ENCODE data around the gene MRFAP1. TPM values are rescaled to one million over a fixed set of nuclear protein-coding genes. Genes with fewer than 3 reads are reported as not detected.

Gene MRFAP1
- total RNA-seq, 2 donors from 2014 or later = 223 to 237 TPM

DNA sequence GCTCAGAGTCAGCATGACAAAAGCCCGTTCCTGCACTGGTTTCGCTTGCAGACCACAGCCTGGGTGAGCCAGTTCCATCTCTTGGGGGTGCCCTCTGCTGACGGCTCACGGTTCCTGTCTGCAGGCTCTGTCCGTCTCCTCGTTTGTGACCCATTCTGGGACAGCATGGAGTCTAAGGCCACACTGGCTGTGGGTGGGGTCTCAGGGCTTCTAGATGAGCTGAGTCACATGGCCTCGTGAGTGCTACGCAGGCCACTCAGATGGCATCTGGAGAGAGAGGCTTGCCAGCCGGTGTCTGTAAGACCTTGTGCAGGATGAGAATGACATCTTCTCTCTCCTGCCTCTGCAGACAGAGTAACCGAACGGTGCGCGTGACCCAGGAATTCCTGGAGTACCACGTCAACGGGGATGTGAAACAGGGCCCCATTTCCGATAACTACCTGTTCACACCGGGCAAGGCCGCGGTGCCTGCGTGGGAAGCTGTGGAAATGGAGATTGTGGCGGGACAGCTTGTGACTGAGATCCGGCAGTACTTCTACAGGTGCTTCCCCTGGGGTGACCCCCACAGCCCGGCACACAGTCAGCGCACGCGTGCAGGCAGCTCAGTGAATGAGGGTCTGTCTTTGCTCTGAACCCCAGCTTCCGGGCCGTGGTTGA lies 31.6 kb upstream of the MRFAP1 start:
- DNase-seq (ENCODE audit: low spot score) = no peak
- intact Hi-C loops (cut with DNase I) = no loop called here

DNA sequence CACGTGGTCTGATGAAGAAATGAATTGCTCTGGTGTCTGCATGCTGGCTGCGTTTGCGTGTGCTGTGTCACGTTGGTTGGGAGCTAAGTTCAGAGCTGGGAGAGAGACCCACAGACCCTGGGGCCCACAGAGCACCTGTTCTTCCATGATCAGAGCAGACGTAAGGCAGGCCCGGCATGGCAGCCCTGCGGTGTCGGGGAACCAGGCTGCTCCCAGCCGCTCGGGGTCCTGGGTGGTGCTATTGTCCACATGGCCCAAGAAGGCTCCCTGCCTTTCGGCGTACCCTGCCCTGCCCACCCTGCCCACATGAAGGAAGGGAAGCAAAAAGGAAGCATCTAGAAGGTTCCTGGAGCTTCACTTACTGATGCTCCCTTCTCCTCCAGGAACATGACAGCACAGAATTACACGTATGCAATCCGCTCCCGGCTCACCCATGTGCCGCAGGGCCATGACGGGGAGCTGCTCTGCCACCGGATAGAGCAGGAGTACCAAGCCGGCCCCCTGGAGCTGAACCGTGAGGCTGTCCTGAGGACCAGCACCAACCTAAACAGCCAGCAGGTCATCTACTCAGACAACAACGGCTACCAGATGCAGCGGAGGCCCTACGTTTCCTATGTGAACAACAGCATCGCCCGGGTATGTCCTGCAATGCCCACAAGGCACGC lies 30.9 kb upstream of the MRFAP1 start:
- intact Hi-C loops (cut with DNase I) = no loop called here
- no peak for DNase-seq (ENCODE audit: low spot score)

DNA sequence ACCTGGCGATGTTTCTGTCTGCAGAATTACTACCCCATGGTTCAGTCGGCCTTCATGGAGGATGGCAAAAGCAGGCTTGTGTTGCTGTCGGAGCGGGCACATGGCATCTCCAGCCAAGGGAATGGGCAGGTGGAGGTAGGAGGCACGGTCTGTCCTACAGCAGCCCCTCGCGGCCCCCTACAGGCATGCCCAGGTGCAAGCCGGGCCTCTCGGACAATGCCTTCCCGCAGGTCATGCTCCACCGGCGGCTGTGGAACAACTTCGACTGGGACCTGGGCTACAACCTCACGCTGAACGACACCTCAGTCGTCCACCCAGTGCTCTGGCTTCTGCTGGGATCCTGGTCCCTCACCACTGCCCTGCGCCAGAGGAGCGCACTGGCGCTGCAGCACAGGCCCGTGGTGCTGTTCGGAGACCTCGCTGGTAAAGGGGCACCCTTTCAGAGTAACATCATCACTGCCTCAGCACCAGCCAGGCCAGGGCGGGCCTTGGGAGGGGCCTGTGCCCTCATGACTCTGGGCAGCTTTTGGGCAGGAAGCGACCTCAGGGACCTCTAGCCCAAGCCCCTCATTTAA lies 29.5 kb upstream of the MRFAP1 start:
- no peak for DNase-seq (ENCODE audit: low spot score)
- intact Hi-C loops (cut with DNase I) = no loop called here

DNA sequence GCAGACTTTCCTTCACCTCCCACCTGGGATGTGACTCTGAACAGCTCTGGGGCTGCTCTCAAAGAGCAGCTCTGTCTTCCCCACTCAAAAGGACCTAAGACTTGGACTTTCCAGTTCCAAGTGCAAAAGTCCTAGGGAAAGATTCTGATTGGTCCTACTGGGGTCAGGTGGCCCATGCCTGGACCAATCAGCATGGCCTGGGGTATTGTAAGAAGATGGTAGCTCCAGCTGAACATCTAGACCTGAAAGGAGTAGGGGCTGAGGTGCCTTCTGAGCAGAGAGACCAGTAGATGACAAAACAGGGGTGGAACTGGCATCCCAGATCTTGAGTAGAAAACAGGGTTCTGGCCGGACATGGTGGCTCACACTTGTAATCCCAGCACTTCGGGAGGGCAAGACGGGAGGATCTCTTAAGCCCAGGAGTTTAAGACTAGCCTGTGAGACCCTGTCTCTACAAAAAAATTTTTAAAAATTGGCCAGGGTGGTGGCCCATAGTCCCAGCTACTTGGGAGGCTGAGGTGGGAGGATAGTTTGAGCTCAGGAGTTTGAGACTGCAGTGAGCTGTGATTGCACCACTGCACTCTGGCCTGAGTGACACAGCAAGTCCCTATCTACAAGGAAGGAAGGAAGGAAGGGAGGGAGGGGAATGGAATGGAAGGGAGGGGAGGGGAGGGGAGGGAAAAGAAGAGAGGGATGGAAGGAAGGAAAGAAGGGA lies 27.4 kb upstream of the MRFAP1 start:
- intact Hi-C loops (cut with DNase I) = no loop called here
- DNase-seq (ENCODE audit: low spot score) = no peak

DNA sequence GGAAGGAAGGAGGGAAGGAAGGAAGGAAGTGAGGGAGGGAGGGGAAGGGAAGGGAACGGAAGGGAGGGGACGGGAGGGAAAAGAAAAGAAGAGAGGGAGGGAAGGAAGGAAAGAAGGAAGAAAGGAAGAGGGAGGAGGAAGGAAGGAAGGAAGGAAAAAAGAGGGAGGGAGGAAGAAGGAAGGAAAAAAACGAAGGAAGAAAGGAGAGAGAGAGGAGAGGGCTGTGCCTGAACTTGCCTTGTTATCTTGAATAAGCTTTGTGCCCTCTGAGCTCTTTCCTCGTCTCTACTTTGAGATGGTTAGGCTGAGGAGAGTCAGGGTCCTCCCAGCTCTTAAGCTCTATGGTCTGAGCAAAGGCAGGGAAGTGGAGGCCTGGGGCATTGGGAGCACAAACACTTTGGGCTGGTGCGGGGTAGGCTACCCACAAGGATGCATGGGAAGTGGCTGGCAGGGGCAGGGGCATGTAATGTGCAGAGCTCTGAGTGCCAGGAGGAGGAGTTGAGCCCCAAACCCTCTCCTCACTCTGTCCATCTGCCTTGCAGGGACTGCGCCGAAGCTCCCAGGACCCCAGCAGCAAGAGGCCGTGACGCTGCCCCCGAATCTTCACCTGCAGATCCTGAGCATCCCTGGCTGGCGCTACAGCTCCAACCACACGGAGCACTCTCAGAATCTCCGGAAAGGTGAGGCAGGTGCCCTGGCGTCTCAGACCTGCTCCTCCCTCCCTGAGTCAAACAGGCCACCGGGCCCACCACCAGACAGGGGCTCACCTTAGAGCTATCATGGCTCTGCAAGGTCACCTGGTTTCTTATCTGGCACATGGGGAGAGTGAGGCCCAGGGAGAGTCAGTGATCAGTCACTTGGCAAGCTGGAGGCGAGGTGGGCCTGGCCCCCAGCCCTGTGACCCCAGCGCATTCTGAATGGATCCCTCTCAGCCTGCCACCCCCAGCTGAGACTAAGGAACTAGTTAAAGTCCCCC lies 26.5 kb upstream of the MRFAP1 start:
- intact Hi-C loops (cut with DNase I) = no loop called here
- peak; percentile 57 for DNase-seq (ENCODE audit: low spot score)

DNA sequence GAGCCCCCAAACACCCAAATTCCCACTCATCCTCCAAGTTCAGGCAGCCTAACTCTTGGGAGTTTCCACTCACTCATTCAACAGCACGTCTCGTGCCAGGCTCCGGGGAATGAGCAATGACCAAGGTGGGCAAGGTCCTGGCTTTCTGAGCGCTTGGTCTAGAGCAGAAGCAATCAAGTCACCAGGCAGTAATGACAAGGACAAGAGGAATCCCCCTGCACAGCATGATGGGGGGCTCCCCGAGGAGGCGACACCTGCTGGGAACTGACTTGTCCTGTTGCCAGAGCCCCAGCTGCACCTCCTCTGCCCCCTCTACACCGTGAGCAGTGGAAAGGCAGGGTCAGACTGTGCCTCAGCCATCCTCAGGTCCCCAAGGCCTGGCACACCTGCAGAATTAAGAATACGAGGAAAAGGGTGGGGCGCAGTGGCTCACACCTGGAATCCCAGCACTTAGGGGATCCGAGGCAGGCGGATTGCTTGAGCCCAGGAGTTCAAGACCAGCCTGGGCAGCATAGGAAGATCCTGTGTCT lies 25.7 kb upstream of the MRFAP1 start:
- intact Hi-C loops (cut with DNase I) = no loop called here

DNA sequence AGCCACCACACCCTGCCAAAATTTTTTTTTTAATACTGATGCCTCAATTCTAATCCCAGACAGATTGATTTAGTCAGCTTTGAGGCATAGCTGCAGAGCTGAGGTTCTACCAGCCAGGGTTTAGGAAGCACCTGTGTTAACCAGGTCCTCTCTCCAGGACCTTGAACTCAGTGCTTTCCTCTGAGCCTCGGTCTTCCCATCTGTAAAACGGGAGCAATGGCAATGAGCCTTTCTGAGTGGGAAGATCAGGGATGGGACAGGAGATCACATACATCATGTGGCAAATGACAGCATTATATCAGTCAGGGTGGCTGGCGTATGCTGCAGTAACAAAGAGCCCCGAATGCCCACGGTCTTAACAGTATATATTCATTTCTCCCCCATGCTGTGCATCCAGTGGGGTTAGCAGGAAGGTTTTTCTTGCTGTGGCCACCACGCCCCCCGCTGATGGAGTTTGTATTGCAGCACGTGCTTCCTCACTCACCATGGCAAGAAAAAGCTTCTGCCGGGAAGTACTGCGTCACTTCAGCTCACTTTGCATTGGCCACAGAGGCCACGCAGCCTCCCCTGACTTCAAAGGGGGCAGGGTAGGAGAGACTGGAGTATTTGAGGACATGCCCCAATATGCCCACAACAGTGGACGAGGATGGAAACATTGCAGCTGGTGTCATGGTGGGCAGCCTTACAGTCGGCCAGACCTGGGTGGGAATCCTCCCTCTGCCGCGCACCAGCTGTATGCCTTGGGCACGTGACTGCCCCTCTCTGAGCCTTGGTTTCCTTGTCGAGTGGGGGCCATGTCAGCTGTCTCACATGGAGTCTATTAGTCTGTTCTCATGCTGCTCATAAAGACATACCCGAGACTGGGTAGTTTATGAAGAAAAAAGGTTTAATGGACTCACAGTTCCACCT lies 24.1 kb upstream of the MRFAP1 start:
- intact Hi-C loops (cut with DNase I) = no loop called here
- peak; percentile 58 for DNase-seq (ENCODE audit: low spot score)

More for the DNA sequence above, 25.7 kb upstream of the MRFAP1 start:
- DNase-seq (ENCODE audit: low spot score) = peak; percentile 58

DNA sequence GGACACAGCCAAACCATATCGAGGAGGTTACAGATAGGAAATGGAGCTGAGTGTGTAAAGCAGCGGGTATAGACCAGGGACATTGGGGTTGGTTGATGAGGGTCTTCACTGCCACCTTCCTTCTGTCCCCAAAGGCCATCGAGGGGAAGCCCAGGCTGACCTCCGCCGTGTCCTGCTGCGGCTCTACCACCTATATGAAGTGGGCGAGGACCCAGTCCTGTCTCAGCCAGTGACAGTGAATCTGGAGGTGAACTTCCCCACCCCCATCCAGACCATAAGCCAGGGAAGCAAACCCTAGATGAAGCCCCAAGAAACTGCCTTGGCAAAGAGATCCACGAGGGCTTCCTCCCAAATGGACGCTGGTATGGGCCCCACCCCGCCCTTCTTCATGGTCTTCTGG lies 23.2 kb upstream of the MRFAP1 start:
- intact Hi-C loops (cut with DNase I) = no loop called here
- DNase-seq (ENCODE audit: low spot score) = peak; percentile 58

DNA sequence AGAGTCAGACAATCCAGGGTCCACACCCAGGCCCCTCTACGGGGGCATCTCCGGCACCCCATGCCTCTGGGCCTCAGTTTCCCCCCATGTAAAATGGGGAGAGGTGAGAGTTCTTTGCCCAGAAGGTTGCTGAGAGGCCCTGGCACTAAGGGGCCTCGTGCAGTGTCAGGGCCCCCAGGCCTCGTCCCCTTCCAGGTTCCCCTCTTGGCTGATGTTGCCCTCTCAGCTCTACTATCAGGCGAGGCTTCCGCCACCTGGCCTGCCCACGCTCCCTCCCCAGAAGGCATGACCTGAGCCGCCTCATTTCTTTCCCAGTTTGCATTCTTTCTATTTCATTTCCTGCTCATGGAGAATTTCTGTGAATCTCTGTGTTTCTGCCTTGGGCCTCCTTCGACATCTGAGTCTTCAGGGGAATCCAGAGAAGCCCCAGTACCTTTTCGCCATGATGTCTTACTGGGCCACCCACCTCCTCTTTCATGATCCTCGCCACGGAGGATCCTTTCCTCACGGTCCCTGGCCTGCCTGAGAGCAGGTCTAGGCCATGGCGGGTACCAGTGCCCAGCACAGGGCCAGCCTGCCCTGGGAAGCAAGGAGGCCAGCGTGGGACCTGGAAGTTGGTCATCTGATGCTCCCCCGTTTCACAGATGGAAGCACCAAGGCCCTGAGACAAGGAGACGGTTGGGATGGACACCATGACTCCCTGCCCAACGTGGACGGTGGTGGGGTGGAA lies 21.9 kb upstream of the MRFAP1 start:
- DNase-seq (ENCODE audit: low spot score) = peak; percentile 58
- intact Hi-C loops (cut with DNase I) = no loop called here

DNA sequence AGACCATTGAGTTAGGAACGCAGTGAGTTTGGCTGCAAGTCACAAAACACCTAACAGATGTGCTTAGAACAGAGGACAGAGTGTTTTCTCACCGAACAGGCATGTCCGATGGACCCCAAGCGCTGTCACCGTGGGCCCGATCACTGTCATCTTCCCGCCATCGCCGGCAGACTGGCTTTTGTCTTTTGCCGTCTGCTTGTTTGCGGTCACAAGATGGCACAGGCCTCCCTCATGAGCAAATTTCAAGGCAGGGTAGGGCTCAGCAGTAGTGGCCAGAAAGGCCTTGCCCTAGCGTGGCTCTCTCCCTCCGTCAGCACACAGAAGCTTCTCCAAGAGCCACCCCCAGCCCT lies 21.4 kb upstream of the MRFAP1 start:
- intact Hi-C loops (cut with DNase I) = no loop called here
- peak; percentile 78 for DNase-seq (ENCODE audit: low spot score)

DNA sequence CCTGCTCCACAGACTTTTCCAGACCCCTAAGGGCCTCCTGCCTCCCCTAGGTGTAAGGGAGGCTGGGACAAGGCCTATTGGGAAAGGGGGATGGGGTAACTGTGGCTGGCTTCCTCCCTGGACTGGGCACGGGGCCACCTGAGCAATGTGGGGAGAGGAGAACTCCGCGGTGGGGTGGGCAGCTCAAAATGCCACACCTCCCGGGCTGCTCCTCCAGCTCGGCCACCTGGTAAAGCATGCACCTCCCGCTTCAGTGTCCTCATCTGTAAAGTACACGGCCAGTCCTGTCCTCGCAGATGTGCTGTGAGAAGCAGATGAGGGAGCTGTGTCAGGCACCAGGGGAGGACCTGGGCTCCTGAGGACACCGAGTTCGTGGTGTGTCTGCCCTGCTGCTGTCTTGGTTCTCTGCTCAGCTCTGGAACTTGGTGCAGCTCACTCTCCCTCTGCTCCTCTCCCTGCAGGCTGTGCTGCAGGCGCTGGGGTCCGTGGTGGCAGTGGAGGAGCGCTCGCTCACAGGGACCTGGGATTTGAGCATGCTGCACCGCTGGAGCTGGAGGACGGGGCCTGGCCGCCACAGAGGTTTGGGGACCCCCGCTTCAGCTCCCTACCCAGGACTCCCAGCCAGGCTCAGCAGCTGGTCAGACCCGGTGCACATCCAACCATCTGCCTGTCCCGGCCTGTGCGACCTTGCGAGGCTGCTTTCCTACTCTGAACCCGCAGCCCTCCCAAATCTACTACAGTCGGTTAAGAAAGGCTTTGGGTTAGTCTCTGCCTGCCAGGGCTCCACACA lies 20.8 kb upstream of the MRFAP1 start:
- DNase-seq (ENCODE audit: low spot score) = peak; percentile 67
- intact Hi-C loops (cut with DNase I) = no loop called here

DNA sequence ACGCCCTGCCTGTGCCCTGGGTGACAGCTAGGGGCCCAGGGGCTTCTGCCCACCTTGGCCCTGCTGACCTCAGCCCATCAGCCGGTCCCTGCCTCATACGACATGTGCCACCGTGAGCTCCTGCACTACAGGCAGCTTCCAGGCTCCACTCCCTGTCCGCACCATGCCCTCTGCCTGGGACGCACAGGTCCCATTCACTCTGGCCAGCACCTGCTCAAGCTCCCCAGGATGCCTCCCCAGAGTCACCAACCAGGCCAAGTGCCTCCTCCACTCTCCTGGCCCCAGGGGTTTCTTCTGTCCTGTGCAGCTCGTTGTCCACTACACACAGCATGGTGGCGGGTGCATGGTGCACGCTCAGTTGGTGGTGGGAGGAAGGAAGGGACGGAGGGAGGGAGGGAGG lies 20.2 kb upstream of the MRFAP1 start:
- DNase-seq (ENCODE audit: low spot score) = peak; percentile 42
- intact Hi-C loops (cut with DNase I) = no loop called here

DNA sequence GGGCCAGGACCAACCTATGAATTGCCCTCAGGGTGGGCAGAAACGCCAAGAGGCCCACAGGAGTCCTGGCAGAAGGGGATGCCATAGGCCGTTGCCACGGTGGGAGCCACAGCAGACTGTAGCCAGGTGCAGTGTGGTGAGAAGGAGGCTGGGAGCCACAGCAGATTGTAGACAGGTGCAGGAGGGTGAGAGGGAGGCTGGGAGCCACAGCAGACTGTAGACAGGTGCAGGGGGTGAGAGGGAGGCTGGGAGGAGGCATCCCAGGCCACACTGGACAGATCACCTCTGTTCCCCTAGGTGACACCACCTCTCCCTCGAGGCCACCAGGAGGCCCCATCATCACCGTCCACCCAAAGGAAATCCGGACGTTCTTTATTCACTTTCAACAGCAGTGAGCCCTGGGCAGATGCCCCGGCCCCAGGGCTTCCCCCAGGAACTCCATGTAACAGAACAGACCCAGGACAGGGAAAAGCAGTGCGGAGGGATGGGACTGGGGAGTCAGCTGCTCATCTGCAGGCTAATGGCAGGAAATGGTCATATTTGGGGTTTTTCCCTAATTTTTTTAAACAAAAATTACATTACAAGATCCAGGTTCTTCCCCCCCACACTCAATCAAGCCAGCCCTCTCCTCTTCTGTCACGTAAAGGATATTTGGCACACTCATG lies 19.5 kb upstream of the MRFAP1 start:
- intact Hi-C loops (cut with DNase I) = no loop called here
- no peak for DNase-seq (ENCODE audit: low spot score)

DNA sequence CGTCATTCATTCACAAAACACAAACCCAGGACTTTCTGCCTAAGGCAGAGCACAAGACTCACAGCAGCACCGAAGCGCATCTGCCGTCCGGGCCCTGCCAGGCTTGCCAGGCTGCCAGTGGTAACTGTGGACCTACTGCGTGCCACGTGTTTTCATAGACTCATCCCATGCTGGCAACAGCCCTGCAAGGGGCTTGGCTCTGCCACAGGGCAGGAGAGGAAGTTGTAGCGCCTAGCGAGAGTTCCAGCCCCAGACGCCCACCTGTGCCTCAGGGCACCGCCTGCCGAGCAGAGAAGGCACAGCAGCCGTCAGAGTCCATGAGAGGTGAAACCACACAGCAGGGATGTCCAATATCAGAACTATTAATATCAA lies 18.9 kb upstream of the MRFAP1 start:
- no peak for DNase-seq (ENCODE audit: low spot score)
- intact Hi-C loops (cut with DNase I) = no loop called here

DNA sequence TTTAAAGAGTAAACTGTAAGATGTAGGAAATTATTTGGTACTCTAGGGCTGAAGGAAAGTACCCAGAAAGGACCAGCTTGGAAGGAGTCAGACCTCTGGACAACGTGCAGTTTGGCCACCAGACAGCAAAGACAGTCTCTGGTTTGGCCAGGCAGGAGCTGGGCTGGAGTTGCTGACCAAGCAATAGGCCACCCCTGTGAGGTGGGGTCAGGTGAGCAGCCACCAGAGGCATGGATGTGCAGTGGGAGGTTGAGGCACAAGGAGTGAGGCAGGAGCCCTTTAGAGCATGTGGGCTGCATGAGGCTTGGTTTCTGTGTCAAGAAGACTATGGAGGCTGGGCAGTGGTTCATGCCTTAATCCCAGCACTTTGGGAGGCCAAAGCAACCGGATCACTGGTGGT lies 17.7 kb upstream of the MRFAP1 start:
- peak; percentile 32 for DNase-seq (ENCODE audit: low spot score)
- intact Hi-C loops (cut with DNase I) = no loop called here

DNA sequence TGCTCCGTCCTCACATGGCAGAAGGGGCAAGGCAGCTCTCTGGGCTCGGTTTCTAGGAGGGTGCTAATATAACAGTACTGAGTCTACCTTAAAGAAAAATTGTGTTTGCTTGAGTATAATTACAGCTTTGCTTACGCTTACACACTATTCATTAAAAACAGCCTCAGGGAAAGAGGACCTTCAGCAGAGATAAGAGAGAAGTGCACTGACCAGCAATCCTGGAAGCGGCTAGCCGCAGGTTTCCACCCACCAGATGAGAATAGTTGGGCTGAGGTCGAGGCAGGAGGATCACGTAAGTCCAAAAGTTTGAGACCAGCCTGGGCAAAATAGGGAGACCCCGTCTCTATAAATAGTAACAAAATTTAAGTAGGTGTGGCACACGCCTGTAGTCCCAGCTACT lies 15.2 kb upstream of the MRFAP1 start:
- DNase-seq (ENCODE audit: low spot score) = peak; percentile 18
- intact Hi-C loops (cut with DNase I) = no loop called here

Data from posterior vena cava (tissue), 2 donors.